ENCODE data around the gene CSF1R.

The CSF1R gene

GRCh38 chr5:150022158-150022531, 64.2 kb downstream of the CSF1R start:
- ChIA-PET CTCF (interaction anchor here (0.7 to 2.4 kb wide), 5 partner anchors 15 to 188 kb away, joined by 3 to 11 read pairs (median 7); partner anchors contain the start of genes HMGXB3 and TIGD6), POLR2A (interaction anchor here (0.6 to 1.0 kb wide), 3 partner anchors 12 to 150 kb away, joined by 3 to 10 read pairs (median 4); no protein-coding TSS in a partner anchor)
- Histone ChIP-seq H3K36me3 (ENCODE audit: control insufficient read depth in 2 of 2, insufficient read depth in 1 of 2, low read length in 2 of 2) (peaks cover 66 to 97% of the 10 kb centered on the region in 2 experiments), H3K27ac (ENCODE audit: extremely low read depth, low read depth, low read length) (no peak overlapping the region), H3K9me3 (ENCODE audit: control insufficient read depth, insufficient read depth, low read depth, low read length) (no peaks in the 10 kb centered on the region), H3K4me3 (ENCODE audit: low read depth, low read length) (no peak overlapping the region), H3K4me1 (ENCODE audit: control insufficient read depth, insufficient read depth, low read length) (no peaks in the 10 kb centered on the region)
- TF ChIP-seq ZBTB17 (tag by site-specific recombination; IDR thresholded peaks at IDR 0.05) (no peak), ZSCAN16 (tag by site-specific recombination; IDR thresholded peaks at IDR 0.05) (no peak), ZNF133 (tag by site-specific recombination; IDR thresholded peaks at IDR 0.05) (no peak), BCL6B (tag by site-specific recombination; IDR thresholded peaks at IDR 0.05) (no peak), ZNF423 (tag by site-specific recombination; IDR thresholded peaks at IDR 0.05) (no peak), KLF17 (tag by site-specific recombination; IDR thresholded peaks at IDR 0.05) (no peak), ZNF843 (tag by site-specific recombination; IDR thresholded peaks at IDR 0.05) (no peak), ELK4 (IDR thresholded peaks at IDR 0.05; ENCODE audit: borderline replicate concordance, low read depth, low read length) (no peak), ZNF157 (tag by site-specific recombination; IDR thresholded peaks at IDR 0.05) (no peak), ZNF174 (tag by site-specific recombination; IDR thresholded peaks at IDR 0.05) (no peak), ZBTB10 (tag by site-specific recombination; IDR thresholded peaks at IDR 0.05) (no peak)

- CTCF ChIA-PET = interaction anchor here (0.6 to 2.4 kb wide), 7 partner anchors 8 to 187 kb away, joined by 3 to 11 read pairs (median 4); partner anchors contain the start of genes HMGXB3 and TIGD6
- no peaks in the 10 kb centered on the region for H3K4me1 ChIP-seq (ENCODE audit: control insufficient read depth, insufficient read depth, low read length)
- H3K36me3 ChIP-seq (ENCODE audit: control insufficient read depth in 2 of 2, insufficient read depth in 1 of 2, low read length in 2 of 2) = peaks cover 68 to 96% of the 10 kb centered on the region in 2 experiments
- TF ChIP-seq ZNF610 (tag by site-specific recombination; IDR thresholded peaks at IDR 0.05; ENCODE audit: borderline replicate concordance) = no peak
- TF ChIP-seq KLF17 (tag by site-specific recombination; IDR thresholded peaks at IDR 0.05) = no peak
- TF ChIP-seq ZNF157 (tag by site-specific recombination; IDR thresholded peaks at IDR 0.05) = no peak
- TF ChIP-seq ZBTB21 (tag by site-specific recombination; IDR thresholded peaks at IDR 0.05) = no peak
- TF ChIP-seq ZNF223 (tag by site-specific recombination; IDR thresholded peaks at IDR 0.05) = no peak
- TF ChIP-seq ZNF114 (tag by site-specific recombination; IDR thresholded peaks at IDR 0.05) = no peak
- TF ChIP-seq ZNF423 (tag by site-specific recombination; IDR thresholded peaks at IDR 0.05) = no peak
- no peak for TF ChIP-seq GFI1B (tag by site-specific recombination; IDR thresholded peaks at IDR 0.05)
- no peak for TF ChIP-seq ZNF280D (tag by site-specific recombination; IDR thresholded peaks at IDR 0.05)
- TF ChIP-seq ZXDB (tag by site-specific recombination; IDR thresholded peaks at IDR 0.05) = no peak
- no peak overlapping the region for H3K4me3 ChIP-seq (ENCODE audit: low read depth, low read length)
- no peak overlapping the region for H3K27ac ChIP-seq (ENCODE audit: extremely low read depth, low read depth, low read length)
- POLR2A ChIA-PET = interaction anchor here (0.6 to 1.9 kb wide), 3 partner anchors 17 to 290 kb away, joined by 3 to 5 read pairs (median 5); partner anchors contain the start of genes HMGXB3 and TIGD6
- H3K9me3 ChIP-seq (ENCODE audit: control insufficient read depth, insufficient read depth, low read depth, low read length) = no peaks in the 10 kb centered on the region
Observed at GRCh38 chr5:150021491-150022157, 64.7 kb downstream of the CSF1R start.

Data from HEK293 (cell line).